ENCODE measurements around the gene TGFB1I1. TPM values are rescaled to one million over a fixed set of nuclear protein-coding genes. Genes with fewer than 3 reads are reported as not detected.
A peak's percentile ranks its signal among the peaks of the same experiment; 100 is the strongest.

TGFB1I1 gene
- total RNA-seq, 1 experiment from 2014 or later: 4.3 TPM

GRCh38 chr16:31489298-31489564 lies 17.3 kb downstream of the TGFB1I1 start:
- H3K27ac Mint-ChIP-seq: no peak overlapping the region
- ATAC-seq (no peak), DNase-seq (ENCODE audit: low spot score) (no peak)
- peaks cover 66% of the 10 kb centered on the region for H3K27me3 Mint-ChIP-seq (ENCODE audit: low read depth)
- peaks cover 14% of the 10 kb centered on the region for H3K36me3 Mint-ChIP-seq
- TF ChIP-seq NFE2L1 (CRISPR knock-in tag; IDR thresholded peaks at IDR 0.05): no peak
- TF ChIP-seq NR3C1 (CRISPR knock-in tag; conservative IDR thresholded peaks at IDR 0.05; ENCODE audit: low read depth): no peak
- no peak for TF ChIP-seq NR1H2 (CRISPR knock-in tag; IDR thresholded peaks at IDR 0.05)
- TF ChIP-seq SP1 (CRISPR knock-in tag; conservative IDR thresholded peaks at IDR 0.05): no peak
- TF ChIP-seq AR (CRISPR knock-in tag; IDR thresholded peaks at IDR 0.05): no peak
- TF ChIP-seq STAT6 (CRISPR knock-in tag; conservative IDR thresholded peaks at IDR 0.05; ENCODE audit: low read depth): no peak
- TF ChIP-seq RELA (CRISPR knock-in tag; IDR thresholded peaks at IDR 0.05; ENCODE audit: borderline replicate concordance): no peak
- no peak for TF ChIP-seq MYBL2 (CRISPR knock-in tag; IDR thresholded peaks at IDR 0.05)
- TF ChIP-seq ESRRA (CRISPR knock-in tag; IDR thresholded peaks at IDR 0.05; ENCODE audit: borderline replicate concordance): no peak
- no peak for TF ChIP-seq PRDM15 (CRISPR knock-in tag; IDR thresholded peaks at IDR 0.05)
- TF ChIP-seq NR2C2 (CRISPR knock-in tag; IDR thresholded peaks at IDR 0.05): no peak
- TF ChIP-seq GABPB1 (CRISPR knock-in tag; IDR thresholded peaks at IDR 0.05): no peak
- no peak for TF ChIP-seq ATF6 (CRISPR knock-in tag; IDR thresholded peaks at IDR 0.05)
- TF ChIP-seq ZNF263 (CRISPR knock-in tag; IDR thresholded peaks at IDR 0.05; ENCODE audit: low read depth): no peak
- no peak for TF ChIP-seq ZNF138 (CRISPR knock-in tag; conservative IDR thresholded peaks at IDR 0.05)
- CTCF ChIA-PET: interaction anchor here (0.9 to 3.1 kb wide), 4 partner anchors 12 to 40 kb away, joined by 4 to 12 read pairs (median 8); no protein-coding TSS in a partner anchor
- peak overlapping the region; percentile 78 for H3K4me3 Mint-ChIP-seq
- POLR2A ChIA-PET: interaction anchor here (1.6 kb wide), 1 partner anchor 40 kb away, joined by 5 read pairs; no protein-coding TSS in a partner anchor
- H3K4me1 Mint-ChIP-seq: peaks cover 8% of the 10 kb centered on the region
- H3K9me3 Mint-ChIP-seq: no peaks in the 10 kb centered on the region

Data from WTC11 (cell line).